Measurements from ENCODE around the gene NT5DC2. TPM values are rescaled to one million over a fixed set of nuclear protein-coding genes. Genes with fewer than 3 reads are reported as not detected.

Gene NT5DC2
- total RNA-seq, 4 donors from 2014 or later, result 51.8 to 68.7 (median 63.3) TPM

- H3K27ac ChIP-seq, result no peak overlapping the region
- H3K27me3 ChIP-seq, result no peaks in the 10 kb centered on the region
- no peak for TF ChIP-seq POLR2AphosphoS5 (IDR thresholded peaks at IDR 0.05)
- TF ChIP-seq POLR2A (IDR thresholded peaks at IDR 0.05), result no peak
- no peak for TF ChIP-seq CTCF (IDR thresholded peaks at IDR 0.05)
- TF ChIP-seq EP300 (IDR thresholded peaks at IDR 0.05), result no peak
- no peaks in the 10 kb centered on the region for H3K9me3 ChIP-seq
- 95% methylated on average over 11 of the region's 16 CpGs for WGBS
- H3K4me1 ChIP-seq, result peaks cover 3% of the 10 kb centered on the region
- peaks cover 98% of the 10 kb centered on the region for H3K36me3 ChIP-seq
- no peak overlapping the region for H3K4me3 ChIP-seq
- no peak for DNase-seq (ENCODE audit: low spot score in 2 of 2)
These were observed 56.4 kb downstream of the NT5DC2 start for GRCh38 chr3:52477076-52477795.

Other genes with a start within 250 kb of the NT5DC2 start
- gene GLYCTK, start 246.0 kb downstream of the NT5DC2 start, total RNA-seq, result 10 to 100 TPM in 1 of 4 donors, 1 to 10 TPM in 3; 2.6 to 11.9 (median 6.4) TPM
- 10 to 100 TPM in 1 of 4 donors, 1 to 10 TPM in 3; 3.4 to 10.1 (median 7.7) TPM for gene DNAH1, start 217.5 kb downstream of the NT5DC2 start, total RNA-seq
- gene BAP1, start 123.8 kb downstream of the NT5DC2 start, total RNA-seq, result 100 to 1,000 TPM in 3 of 4 donors, 10 to 100 TPM in 1; 99.0 to 137 (median 120) TPM
- gene PHF7, start 123.2 kb downstream of the NT5DC2 start, total RNA-seq, result 10 to 100 TPM in 3 of 4 donors, 1 to 10 TPM in 1; 8.9 to 17.5 (median 11.4) TPM
- gene SEMA3G, start 88.8 kb downstream of the NT5DC2 start, total RNA-seq, result 10 to 100 TPM; 14.4 to 44.0 (median 26.5) TPM
- 10 to 100 TPM in 1 of 4 donors, 1 to 10 TPM in 3; 1.4 to 15.9 (median 8.4) TPM for gene TNNC1, start 79.8 kb downstream of the NT5DC2 start, total RNA-seq
- gene NISCH, start 78.3 kb downstream of the NT5DC2 start, total RNA-seq, result 100 to 1,000 TPM in 2 of 4 donors, 10 to 100 TPM in 2; 68.7 to 298 (median 94.6) TPM
- 10 to 100 TPM in 2 of 4 donors, 1 to 10 TPM in 2; 5.3 to 21.1 (median 14.3) TPM for gene STAB1, start 38.5 kb downstream of the NT5DC2 start, total RNA-seq
- 1 to 10 TPM in 2 of 4 donors, under 1 TPM in 2; 0.68 to 4.0 (median 1.2) TPM for gene UQCC5, start 2.7 kb upstream of the NT5DC2 start, total RNA-seq
- gene PBRM1, start 152.1 kb upstream of the NT5DC2 start, total RNA-seq, result 10 to 100 TPM; 71.0 to 93.6 (median 85.5) TPM
- 100 to 1,000 TPM in 3 of 4 donors, 10 to 100 TPM in 1; 76.8 to 127 (median 106) TPM for gene GNL3, start 152.2 kb upstream of the NT5DC2 start, total RNA-seq
- 10 to 100 TPM; 24.1 to 43.9 (median 28.7) TPM for gene GLT8D1, start 171.9 kb upstream of the NT5DC2 start, total RNA-seq
- 100 to 1,000 TPM in 2 of 4 donors, 10 to 100 TPM in 2; 79.5 to 147 (median 104) TPM for gene SPCS1, start 172.2 kb upstream of the NT5DC2 start, total RNA-seq
- gene NEK4, start 237.1 kb upstream of the NT5DC2 start, total RNA-seq, result 10 to 100 TPM; 12.3 to 20.6 (median 15.5) TPM
- 1 to 10 TPM in 1 of 4 donors, not detected in 3; 1.5 TPM for gene ITIH1, start 243.7 kb upstream of the NT5DC2 start, total RNA-seq

Measured in suprapubic skin (tissue), 4 donors.